DMS 273 treated with DMSO at 0.1 percent for 48 hours (cell line): ENCODE measurements around the gene SRPK2.

Experiments used
- DNase-seq: peaks from one replicate; lab custom pipeline; 2025; lab: John Stamatoyannopoulos, UW

The SRPK2 gene

DNA sequence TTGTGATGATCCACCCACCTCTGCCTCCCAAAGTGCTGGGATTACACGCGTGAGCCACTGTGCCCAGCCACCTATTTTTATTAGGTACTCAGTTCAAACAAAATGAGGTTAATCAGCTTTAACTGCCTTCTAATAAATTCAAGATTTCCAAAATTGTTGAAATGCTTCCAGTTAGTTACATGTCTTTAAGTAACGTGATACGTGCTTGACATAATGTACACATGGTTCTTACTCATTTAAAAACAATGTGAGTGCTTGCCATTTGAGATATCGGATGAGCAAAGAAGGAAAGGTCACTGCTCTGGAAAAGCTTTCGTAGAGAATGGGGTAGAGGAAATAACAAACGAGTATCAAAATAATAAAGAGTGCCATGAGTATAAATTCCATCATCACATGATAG lies 291.1 kb downstream of the SRPK2 start:
- DNase-seq = no peak

DNA sequence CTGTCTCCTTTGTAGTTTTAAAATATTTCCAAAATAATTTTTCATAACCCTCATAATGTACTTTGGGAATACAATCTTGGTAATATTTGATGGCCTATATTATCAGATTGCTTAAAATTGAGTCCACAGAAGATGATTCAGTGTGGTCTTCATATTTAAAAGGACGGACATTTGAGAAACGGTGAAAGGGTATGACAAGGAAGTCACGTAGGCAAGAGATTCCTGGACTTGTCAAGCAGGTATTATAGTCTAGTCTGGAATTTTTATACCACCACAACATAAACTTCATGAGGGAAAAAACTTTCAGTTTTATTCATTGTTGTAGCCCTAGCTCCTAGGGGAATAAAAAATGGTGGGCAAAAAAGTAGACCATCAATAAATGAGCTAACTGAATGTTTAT lies 292.4 kb downstream of the SRPK2 start:
- no peak for DNase-seq

DNA sequence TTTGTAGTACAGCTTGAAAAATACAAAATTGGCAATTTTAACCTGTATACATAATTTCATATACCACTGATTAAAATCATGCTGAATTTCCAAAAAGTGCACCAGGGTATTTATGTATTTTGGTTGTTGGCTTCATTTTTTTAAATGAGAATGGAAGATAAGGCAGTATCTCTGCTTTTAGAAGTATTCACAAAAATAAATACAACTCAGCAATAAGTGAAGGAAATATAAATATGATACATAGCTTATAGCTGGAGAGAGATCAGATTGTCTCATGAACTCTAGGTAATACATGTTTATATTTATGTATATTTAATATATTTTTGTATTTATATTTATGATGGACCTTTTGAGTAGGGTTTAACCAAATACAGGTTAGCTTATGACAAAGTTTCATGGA lies 293.8 kb downstream of the SRPK2 start:
- no peak for DNase-seq

DNA sequence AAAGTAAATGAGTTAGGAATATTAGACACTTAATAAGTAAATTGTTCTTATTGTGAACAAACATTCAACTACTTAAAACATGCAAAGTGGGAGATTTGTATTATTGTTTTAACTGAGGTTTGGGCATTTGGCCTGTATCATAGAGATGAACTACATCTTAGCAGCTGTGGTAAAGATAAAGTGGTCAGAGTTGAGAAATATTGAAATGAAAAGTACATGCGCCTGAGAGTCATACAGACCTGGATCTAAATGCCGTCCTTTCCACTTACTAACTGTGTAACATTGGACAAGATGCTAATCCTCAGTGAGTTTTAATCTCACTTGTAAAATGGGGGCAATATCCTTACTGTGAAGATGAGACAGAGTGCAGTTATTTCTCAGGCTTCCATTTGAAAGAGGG lies 300.3 kb downstream of the SRPK2 start:
- DNase-seq = no peak

DNA sequence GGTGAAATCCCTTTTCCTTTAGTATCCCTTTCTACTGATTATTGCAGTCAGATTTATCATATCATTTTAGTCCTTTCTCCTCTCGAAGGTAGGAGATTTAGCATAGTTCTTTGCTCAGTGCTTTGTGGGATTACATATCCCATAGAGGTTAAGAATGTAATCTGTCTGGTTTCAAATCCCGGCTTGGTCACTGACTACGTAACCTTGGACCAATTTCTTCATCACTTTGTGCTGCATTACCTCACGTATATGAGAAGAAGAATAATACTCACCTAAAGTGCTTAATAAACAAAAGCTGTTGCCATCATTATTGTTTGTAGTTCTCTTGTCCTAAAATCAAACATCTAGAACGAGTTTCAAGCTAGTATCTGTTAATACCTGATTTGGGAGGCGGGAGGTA lies 300.7 kb downstream of the SRPK2 start:
- DNase-seq = no peak

DNA sequence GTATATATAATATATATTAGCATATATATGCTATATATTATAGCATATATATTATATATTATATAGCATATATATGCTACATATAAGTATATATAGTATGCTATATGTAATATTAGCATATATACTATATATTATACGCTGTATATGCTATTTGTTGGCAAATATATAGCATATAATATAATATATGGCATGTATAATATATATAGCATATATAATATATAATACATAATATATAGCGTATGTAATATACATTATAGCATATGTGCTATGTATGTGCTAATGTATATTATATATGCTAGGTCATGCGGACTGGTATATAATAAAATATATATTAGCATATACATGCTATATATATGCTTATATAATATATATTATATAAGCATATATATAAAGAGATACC lies 301.9 kb downstream of the SRPK2 start:
- no peak for DNase-seq

DNA sequence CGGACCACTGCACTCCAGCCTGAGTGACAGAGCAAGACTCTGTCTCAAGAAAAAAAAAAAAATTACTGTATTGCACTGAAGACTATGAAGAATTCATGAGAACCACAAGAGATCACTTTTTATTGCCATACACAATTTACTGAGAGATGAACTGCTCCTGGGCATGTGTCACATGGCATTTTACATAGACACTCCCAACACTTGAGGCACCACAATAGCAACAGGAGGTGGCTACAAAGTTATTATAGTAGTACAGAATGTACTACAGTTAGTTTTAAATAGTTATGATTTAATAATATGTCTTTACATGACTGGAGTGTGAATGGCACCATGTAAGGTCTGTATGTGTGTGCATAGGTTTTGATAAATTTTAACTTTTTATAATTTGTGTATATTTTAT lies 304.1 kb downstream of the SRPK2 start:
- DNase-seq = no peak

DNA sequence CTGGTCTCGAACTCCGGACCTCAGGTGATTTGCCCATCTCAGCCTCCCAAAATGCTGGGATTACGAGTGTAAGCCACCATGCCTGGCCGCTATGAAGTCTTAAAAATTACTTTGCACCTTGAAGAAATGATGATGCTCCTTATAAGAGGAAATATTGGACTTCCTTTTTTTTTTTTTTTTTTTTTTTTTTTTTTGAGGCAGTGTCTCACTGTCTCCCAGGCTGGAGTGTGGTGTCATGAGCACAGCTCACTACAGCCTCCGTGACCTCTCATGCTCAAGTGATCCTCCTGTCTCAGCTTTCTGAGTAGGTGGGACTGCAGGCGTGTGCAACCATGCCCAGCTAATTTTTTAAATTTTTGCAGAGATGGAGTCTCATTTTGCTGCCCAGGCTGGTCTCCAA lies 309.4 kb downstream of the SRPK2 start:
- DNase-seq = no peak

DNA sequence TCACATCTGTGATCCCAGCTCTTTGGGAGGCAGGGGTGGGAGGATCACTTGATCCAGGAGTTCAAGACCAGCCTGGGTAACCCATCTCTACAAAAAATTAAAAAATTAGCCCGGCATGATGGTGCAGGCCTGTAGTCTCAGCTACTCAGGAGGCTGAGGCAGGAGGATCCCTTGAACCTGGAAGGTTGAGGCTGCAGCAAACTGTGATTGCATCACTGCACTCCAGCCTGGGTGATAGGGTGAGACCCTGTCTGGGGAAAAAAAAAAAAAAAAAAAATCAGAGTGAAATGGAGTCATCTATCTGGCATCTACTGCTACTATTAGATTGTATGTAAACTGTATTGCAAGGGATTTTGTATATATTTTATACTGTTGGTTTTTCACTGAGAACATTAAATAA lies 315.6 kb downstream of the SRPK2 start:
- no peak for DNase-seq

DNA sequence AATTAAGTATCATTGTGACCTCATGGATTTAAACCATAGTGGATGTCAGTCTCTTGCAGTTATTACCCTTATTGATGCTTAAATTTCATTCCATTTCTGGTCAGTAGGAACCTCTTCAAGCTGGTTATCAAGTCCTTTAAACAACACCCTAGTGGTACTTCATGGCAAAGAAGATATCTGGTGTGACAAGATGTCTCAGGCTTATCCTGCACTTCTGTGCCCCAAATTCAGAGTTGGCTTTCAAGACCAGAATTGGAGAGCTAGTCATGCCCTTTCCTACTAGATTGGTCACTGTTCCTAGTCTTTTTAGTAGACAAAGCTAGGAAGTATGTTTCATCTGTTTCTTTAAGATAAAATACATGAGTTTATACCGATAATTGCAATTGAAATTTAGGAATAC lies 319.8 kb downstream of the SRPK2 start:
- no peak for DNase-seq

DNA sequence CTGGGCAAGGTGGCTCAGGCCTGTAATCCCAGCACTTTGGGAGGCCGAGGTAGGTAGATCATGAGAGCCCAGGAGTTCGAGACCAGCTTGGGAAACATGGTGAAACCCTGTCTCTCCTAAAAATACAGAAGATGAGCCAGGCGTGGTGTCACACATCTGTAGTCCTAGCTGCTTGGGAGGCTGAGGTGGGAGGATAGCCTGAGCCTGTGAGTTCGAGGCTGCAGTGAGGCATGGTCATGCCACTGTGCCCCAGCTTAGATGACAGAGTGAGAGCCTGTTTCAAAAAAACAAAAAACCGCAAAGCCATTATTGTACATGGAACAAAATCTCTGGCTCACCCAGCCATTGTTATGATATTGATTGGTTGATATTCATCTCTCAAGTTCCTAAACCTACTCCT lies 321.0 kb downstream of the SRPK2 start:
- DNase-seq = no peak
